Left forelimb (tissue), 1 donor: ENCODE data around the gene HMGCL.

Experiments
- DNase-seq: peaks from one replicate; pipeline ENCODE4 v3.0.0-alpha.2; 2018; ENCODE audit warnings: low spot score

HMGCL gene

GRCh38 chr1:23776217-23776616, 49.0 kb downstream of the HMGCL start:
- DNase-seq, result no peak

DNA sequence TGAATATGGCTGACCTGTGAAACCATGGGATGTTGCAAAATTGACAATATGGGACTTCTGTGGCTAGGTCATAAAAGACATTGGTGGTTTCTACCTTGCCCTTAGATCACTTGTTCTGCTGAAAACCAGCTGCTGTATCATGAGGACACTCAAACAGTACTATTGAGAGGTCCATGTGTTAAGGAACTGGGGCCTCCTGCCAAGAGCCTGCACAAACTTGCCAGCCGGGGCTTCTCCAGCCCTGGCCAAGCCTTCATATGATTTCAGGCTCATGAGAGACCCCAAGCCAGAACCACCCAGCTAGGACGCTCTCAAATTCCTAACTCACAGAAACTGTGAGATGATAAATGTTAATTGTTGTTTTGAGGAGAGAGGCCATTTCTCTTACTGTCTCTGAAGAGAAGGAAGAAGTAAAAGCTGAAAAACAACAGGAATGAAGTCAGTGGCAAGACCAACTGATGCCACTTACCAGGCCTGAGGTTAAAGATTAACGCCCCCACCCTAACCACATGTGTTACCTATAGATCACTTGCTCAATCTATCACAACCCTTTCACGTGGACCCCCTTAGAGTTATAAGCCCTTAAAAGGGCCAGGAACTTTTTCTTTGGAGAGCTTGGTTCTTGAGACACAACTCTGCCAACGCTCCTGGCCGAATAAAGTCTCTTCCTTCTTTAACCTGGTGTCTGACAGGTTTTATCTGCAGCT, 50.9 kb downstream of the HMGCL start:
- DNase-seq, result no peak

GRCh38 chr1:23772854-23773242, 52.4 kb downstream of the HMGCL start:
- no peak for DNase-seq

GRCh38 chr1:23772049-23772853, 53.0 kb downstream of the HMGCL start:
- DNase-seq, result peak; percentile 83

DNA sequence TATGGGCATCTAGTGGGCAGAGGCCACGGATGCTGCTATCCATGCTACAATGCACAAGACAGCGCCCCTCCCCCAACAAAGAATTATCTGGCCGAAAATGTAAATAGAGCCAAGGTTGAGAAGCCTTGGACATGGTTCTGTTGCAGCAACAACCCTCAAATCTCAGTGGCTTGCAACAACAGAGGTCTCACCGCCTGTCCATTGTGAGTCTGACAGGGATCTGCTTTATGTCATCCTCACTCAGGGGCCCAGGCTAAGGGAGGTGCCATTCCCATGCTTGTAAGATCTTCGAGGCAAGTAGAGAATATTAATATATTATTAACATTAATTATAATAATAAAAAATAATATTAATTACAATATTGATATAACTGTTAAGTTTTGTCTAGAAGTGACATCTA, 56.5 kb downstream of the HMGCL start:
- no peak for DNase-seq

- DNase-seq, result no peak
Observed at GRCh38 chr1:23763041-23763577, 62.1 kb downstream of the HMGCL start.

- no peak for DNase-seq
Observed at GRCh38 chr1:23759277-23759676, 66.0 kb downstream of the HMGCL start.

GRCh38 chr1:23757812-23758211, 67.4 kb downstream of the HMGCL start:
- no peak for DNase-seq

- no peak for DNase-seq
Observed at GRCh38 chr1:23756676-23757075, 68.6 kb downstream of the HMGCL start.

DNA sequence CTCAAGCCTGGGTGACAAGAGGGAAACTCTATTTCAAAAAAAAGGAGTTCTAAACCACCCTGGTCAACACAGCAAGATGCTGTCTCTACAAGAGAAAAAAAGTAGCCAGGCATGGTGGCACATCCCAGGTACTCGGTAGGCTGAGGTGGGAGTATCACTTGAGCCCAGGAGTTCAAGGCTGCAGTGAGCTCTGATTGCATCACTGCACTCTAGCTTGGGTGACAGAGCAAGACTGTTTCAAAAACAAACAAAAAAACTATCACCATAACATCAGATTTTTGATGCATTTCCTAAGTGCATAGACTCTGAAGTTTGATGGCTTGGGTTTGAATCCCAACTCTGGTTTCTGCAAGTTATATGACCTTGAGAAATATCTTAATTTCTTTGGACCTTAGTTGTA, 72.3 kb downstream of the HMGCL start:
- DNase-seq, result no peak
